Chondrocyte (in vitro differentiated cells): ENCODE results near the gene PSD4. TPM values are rescaled to one million over a fixed set of nuclear protein-coding genes. Genes with fewer than 3 reads are reported as not detected.

Experiments used
- DNase-seq: peaks from one replicate; pipeline ENCODE4 v3.0.0; 2021; ENCODE audit warnings: mixed read lengths, low spot score
- H3K27ac Mint-ChIP-seq: one replicate; pipeline ENCODE4 v1.8.0; 2021; ENCODE audit warnings: mild to moderate bottlenecking, moderate library complexity, mixed read lengths; ENCODE audit not compliant: unreplicated experiment
- H3K27me3 Mint-ChIP-seq: 2 replicates; pipeline ENCODE4 v1.8.0; 2021; ENCODE audit warnings: low read depth, mixed read lengths
- H3K36me3 Mint-ChIP-seq: 2 replicates; pipeline ENCODE4 v1.8.0; 2021; ENCODE audit warnings: low read depth, mixed read lengths
- H3K4me1 Mint-ChIP-seq: 2 replicates; pipeline ENCODE4 v1.8.0; 2021; ENCODE audit warnings: low read depth, mild to moderate bottlenecking, mixed read lengths
- H3K4me3 Mint-ChIP-seq: one replicate; pipeline ENCODE4 v1.8.0; 2021; ENCODE audit warnings: mild to moderate bottlenecking, moderate library complexity, mixed read lengths; ENCODE audit not compliant: unreplicated experiment
- H3K9me3 Mint-ChIP-seq: 2 replicates; pipeline ENCODE4 v1.8.0; 2021; ENCODE audit warnings: low read depth, mixed read lengths
- CTCF ChIP-seq: fragments of 200-600 bp; sonication (generic); IDR thresholded peaks from 2 replicates; pipeline ENCODE4 v1.5.0; 2021; ENCODE audit warnings: antibody characterized with exemption, mild to moderate bottlenecking, moderate library complexity
- total RNA-seq: library from RNA; stranded (reverse); gene quantifications from 3 replicates; pipeline ENCODE4 v1.2.1, GENCODE V29; 2021

PSD4 gene
- total RNA-seq, 1 donor from 2014 or later = 5.5 TPM

- Mint-ChIP-seq H3K4me1 (peaks cover 14% of the 10 kb centered on the region), H3K27ac (no peak overlapping the region), H3K9me3 (no peaks in the 10 kb centered on the region), H3K4me3 (no peak overlapping the region), H3K36me3 (no peaks in the 10 kb centered on the region), H3K27me3 (no peaks in the 10 kb centered on the region)
- DNase-seq = no peak
- TF ChIP-seq CTCF = no peak
Observed at GRCh38 chr2:113227290-113227689, 53.5 kb downstream of the PSD4 start.

GRCh38 chr2:113227698-113228097, 53.9 kb downstream of the PSD4 start:
- Mint-ChIP-seq H3K27ac (no peak overlapping the region), H3K27me3 (no peaks in the 10 kb centered on the region), H3K4me3 (no peak overlapping the region), H3K36me3 (no peaks in the 10 kb centered on the region), H3K4me1 (peaks cover 14% of the 10 kb centered on the region), H3K9me3 (no peaks in the 10 kb centered on the region)
- no peak for TF ChIP-seq CTCF
- no peak for DNase-seq

DNA sequence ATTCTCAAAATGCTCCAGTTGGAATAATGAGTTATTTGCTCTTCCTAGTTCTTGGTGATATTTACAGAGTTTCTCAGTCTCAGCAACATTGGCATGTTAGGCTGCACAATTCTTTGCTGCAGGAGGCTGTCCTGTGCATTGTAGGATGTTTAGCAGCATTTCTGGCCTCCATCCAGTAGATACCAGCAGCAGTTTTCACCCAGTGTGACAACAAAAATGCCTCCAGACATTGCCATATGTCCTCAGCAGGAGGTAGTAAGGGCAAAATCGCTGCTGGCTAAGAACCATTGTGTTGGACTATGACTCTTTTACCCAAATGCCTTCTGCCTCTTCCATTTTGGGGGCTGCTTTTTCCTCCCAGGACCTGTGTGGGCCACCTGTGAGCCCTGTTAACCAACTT, 54.6 kb downstream of the PSD4 start:
- Mint-ChIP-seq H3K36me3 (no peaks in the 10 kb centered on the region), H3K27ac (no peak overlapping the region), H3K27me3 (no peaks in the 10 kb centered on the region), H3K4me1 (peaks cover 14% of the 10 kb centered on the region), H3K4me3 (no peak overlapping the region), H3K9me3 (no peaks in the 10 kb centered on the region)
- DNase-seq = no peak
- TF ChIP-seq CTCF = no peak

- Mint-ChIP-seq H3K36me3 (no peaks in the 10 kb centered on the region), H3K27ac (no peak overlapping the region), H3K4me3 (no peak overlapping the region), H3K27me3 (no peaks in the 10 kb centered on the region), H3K9me3 (no peaks in the 10 kb centered on the region), H3K4me1 (peaks cover 17% of the 10 kb centered on the region)
- DNase-seq = no peak
- TF ChIP-seq CTCF = no peak
Observed at GRCh38 chr2:113228991-113229716, 55.4 kb downstream of the PSD4 start.

DNA sequence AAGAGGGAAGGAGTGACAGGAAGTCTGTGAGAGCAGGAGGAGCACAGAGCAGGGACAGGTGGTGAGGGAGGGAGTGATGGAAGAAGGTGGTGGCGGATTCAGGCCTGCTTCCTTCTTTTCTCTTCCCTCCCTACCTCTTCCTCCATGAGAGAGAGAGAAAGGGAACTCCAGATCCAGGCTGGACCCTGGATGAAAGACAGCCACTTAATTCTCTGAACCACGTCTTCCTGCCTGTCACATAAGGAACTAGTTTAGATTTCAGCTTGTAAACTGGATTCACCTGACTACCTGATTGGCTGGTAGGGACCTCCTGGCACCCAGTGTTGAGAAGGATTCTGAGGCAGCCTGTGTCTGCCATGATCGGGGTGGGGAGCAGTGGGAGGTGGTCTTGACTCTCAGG, 56.0 kb downstream of the PSD4 start:
- no peaks in the 10 kb centered on the region for H3K27me3 Mint-ChIP-seq

More for the DNA sequence above, 56.0 kb downstream of the PSD4 start:
- TF ChIP-seq CTCF = no peak
- H3K36me3 Mint-ChIP-seq = no peaks in the 10 kb centered on the region
- H3K4me1 Mint-ChIP-seq = peaks cover 17% of the 10 kb centered on the region
- DNase-seq = no peak
- H3K9me3 Mint-ChIP-seq = no peaks in the 10 kb centered on the region
- H3K4me3 Mint-ChIP-seq = no peak overlapping the region
- no peak overlapping the region for H3K27ac Mint-ChIP-seq
